ENCODE results near the gene PLIN3. TPM values are rescaled to one million over a fixed set of nuclear protein-coding genes. Genes with fewer than 3 reads are reported as not detected.
A peak's percentile ranks its signal among the peaks of the same experiment; 100 is the strongest.
"Not testable (repeated sequence)": the region's sequence is repeated elsewhere in the genome, so short reads cannot be mapped to it uniquely, and the experiment has no call there.

Gene PLIN3
- total RNA-seq = 348 and 378 TPM in 2 replicates

DNA sequence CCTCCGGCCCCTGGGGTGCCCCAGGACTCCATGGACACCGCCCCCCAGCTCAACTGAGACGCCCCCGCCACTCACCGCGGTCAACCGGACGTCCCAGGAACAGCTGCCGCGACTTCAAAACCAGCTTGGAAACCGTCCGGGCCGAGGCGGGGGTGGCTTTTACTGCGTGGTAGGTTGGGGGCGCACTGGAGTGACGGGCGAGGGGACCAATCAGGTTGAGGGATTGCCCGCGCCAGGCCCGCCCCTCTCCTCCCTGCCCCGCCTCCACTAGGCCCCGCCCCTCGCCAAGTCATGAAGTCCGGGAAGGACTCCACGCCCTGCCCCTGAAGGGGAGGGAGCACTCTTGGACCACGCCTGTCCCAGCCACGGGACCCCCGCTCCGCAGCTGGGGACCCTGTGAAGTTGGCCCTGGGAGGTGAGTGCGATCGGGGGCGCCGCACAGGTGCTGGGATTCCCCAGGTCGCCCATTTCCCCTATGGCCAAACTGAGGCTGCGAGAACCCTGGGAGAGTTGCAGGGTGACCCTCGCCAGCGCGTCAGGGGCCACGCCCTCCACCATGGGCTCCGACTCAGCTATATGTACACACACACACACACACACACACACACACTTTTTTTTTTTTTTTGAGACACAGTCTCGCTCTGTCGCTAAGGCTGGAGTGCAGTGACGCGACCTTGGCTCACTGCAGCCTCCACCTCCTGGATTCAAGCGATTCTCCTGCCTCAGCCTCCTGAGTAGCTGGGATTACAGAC is at the start of gene PLIN3:
Gene PLIN3, minus strand, starts transcription at position 134 of the 752 bp plus-strand sequence. CDS start 6,273 bp downstream, outside the sequence.
- DNase-seq (ENCODE audit: low read depth) = peak; percentile 77

DNA sequence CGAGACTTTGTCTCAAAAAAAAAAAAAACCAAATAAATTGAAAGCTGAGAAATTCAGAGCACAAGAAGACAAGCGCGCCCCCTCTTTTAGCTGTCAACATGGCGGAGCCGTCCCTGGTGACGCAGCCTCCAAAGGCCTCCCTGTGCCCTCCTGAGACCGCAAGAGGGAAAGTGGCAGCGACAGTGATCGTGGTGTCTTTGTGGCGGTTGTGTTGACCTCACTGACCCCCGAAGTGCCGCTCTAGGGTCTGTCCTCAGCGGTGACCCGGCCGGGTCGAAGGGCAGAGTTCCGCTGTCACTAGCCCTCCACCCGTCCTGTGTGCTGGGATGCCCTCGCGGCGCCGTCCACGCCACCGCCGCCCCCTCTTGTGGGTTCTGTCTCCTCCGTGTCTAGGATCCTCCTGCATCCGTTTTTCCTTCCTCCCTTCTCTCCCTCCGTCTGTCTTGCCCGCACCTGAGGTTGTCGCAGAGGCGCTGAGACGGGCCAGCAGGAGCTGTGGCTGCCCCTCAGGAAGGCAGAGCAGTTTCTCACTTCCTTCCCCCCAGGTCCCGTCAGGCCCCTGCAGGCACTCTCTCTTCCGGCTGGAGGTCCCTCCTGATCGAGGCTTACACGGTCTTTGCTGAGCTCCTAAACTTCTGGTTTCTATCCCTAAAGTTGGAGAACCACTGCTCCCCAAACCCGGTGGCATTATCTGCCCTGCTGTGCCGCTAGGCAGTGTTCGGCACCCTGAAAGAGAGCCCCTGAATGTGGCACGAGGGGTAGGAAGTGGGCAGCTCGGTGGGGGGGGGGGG is 49.0 kb upstream of the PLIN3 start:
- no peak for DNase-seq (ENCODE audit: low read depth)

DNA sequence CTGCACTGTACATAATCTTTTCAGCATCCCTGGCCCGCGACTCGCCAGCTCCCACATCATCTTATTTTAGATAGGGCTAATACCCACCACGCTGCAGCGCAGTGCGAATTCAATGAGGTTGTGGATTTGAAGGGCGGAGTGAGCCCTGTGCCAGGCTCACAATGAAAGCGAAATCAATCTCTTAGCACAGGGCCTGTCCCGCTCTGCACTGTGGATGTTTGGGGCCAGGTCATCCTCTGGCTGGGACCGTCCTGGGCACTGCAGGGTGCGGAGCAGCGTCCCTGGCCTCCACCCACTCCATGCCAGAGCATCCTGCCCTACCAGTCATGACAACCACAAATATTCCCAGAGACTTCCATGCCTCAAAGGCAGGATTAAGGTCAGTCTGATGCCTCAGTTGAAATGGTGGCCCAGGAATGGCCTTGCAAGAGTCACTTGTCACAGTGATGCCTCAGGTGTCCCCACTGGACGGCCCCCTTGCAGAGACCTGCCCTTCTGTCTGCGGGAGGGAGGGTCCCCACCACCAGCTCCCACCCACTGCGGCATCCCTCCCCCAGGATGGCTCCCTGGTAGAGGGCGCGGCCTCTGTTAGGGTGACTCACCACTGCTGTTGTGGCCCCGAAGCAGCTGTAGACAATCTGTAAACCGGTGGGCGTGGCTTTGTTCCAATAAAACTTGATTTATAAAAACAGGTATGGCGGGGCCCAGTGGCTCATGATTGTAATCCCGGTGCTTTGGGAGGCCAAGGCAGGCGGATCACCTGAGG is 47.5 kb upstream of the PLIN3 start:
- DNase-seq (ENCODE audit: low read depth) = peak; percentile 85

DNA sequence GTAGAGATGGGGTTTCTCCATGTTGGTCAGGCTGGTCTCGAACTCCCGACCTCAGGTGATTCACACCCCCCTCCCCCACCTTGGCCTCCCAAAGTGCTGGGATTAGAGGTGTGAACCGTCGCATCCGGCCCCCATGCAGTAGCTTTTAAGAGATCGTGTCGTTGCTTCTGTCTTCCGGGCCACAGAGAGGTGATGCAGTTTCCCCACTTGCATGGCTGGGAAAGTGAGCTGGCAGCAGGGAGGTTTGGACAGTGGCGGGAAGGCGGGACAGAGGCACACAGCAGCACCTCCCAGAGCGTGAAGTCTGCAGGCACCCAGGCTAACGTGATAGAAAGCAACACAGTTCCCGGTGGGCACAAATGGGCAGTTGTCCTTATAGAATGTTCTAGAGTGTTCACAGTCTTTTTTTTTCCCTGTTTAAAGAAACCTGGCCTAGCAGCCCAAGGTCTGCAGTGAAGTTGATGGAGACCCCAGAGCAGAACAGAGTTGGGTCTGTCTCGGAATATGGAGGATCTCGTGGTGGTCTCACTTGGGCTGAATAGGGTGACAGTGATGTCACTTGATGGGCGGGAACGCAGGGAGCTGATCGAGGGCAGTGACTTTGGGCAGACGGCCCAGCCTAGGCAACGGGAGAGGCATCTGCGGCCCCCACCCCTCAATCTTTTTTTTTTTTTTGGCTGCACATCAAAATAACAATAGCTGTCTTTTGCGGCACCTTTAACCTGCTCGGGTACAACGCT is 46.7 kb upstream of the PLIN3 start:
- no peak for DNase-seq (ENCODE audit: low read depth)

DNA sequence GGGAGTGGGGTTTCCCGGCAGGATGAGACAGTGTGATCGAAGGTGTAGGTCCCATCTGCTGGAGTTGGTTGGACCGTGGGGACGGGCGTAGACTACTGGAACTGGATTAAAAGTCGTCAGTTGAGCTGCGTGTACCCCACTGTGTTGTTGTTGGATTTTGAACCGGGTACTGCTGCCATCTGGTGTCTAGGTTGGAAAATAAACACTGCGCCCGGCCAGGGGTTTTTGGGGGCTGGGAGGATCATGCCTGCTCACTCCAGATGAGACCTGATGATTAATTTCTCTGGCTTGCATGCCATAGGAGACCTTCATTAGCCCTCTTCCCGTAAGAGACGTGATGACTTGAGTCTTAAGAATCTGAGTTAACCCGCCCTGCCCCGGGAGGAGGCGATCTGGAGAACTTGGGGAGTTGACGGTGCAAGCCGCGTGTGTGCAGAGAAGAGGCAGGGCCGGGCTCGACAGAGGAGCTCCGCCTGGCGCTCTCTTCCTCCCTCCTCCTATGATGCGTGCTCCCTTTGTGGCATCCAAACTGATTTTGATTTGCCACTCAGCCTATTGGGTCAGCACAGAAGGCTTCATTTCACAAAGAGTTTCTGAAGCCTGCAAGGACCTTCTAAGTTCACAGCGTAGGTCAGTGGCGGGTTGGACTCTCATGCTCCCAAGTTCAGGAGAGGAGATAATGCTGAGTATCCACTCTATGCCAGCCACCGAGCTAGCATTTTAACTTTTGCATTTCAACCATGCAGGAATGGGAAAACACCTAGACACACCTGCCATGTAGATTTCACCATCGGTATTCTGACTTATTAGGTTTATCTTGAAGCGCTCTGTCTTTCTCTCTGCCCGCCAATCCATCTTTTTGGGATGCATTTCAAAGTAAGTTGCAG is 44.6 kb upstream of the PLIN3 start:
- DNase-seq (ENCODE audit: low read depth) = peak; percentile 99

GRCh38 chr19:4911314-4911713 is 43.8 kb upstream of the PLIN3 start:
- no peak for DNase-seq (ENCODE audit: low read depth)

GRCh38 chr19:4910594-4911281 is 43.3 kb upstream of the PLIN3 start:
- peak; percentile 17 for DNase-seq (ENCODE audit: low read depth)

DNA sequence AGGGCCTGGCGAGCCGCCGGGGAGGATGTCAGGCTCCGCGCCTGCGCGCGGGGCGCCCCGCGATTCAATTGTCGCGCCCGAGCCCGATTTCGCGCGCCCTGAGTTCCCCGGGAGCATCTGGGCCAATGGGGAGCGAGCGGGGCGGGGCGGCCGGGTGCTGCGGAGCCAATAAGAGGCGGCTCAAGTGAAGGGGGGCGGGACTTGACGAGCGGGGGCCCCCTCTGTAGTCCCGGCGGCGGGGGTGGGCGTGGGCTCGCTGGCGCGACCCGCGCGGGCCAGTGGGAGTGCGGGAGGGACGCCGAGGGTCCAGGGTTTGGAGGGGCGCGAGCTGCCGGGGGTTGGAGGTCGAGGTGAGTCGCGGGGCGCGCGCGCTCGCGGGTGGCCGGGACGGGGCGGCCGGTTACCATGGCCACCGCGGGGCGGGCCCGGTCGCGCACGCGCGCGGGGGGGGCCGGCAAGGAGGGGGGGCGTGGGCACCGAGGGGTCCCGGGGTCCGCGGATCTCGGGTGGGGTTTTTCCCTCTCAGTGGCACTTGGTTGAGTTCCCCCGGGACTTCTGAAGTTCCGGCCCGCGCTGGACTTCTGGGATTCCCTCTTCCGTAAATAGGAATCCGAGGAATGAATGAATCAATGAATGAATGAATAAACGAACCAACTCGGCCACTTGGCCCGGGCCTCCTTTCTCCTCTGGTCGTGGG is 42.6 kb upstream of the PLIN3 start:
- peak; percentile 51 for DNase-seq (ENCODE audit: low read depth)

GRCh38 chr19:4909156-4909896 is 41.9 kb upstream of the PLIN3 start, which contains the start of gene UHRF1:
Gene UHRF1, plus strand, starts transcription at chr19:4909501. Its CDS starts 1,385 bp downstream, at chr19:4910886.
- no peak for DNase-seq (ENCODE audit: low read depth)

- DNase-seq (ENCODE audit: low read depth) = no peak
Observed at GRCh38 chr19:4908781-4909155, 41.3 kb upstream of the PLIN3 start.

DNA sequence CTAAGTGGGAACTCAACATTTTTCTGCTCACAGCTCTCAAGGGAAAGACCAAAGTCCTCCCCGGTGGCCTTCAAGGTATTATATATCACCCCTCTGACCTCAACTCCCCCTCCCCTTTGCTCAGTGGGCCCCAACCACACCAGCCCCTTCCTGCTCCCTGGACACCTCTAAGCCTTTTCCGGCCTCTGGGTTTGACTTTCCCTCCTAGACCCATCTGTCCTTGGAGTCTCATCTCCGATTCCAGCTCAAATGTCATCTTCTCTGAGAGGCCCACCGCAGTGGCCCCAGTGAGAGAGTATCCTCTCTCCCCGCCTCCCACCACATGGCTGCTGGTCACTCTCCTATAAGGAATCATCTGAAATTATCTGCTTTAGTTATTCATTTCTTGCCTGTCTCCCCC is 40.9 kb upstream of the PLIN3 start:
- DNase-seq (ENCODE audit: low read depth) = no peak

DNA sequence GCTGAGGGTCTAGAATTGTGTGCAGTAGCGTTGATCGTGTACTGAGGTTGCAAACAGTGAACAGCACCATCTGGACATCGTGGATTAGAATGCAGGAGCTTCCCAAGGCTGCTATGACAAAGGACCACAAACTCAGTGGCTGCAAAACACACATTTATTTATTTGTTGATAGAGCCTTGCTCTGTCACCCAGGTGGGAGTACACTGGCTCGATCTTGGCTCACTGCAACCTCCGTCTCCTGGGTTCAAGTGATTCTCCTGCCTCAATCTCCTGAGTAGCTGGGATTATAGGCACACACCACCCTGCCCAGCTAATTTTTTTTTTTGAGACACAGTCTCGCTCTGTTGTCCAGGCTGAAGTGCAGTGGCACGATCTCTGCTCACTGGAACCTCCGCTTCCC is 39.5 kb upstream of the PLIN3 start:
- DNase-seq (ENCODE audit: low read depth) = no peak

DNA sequence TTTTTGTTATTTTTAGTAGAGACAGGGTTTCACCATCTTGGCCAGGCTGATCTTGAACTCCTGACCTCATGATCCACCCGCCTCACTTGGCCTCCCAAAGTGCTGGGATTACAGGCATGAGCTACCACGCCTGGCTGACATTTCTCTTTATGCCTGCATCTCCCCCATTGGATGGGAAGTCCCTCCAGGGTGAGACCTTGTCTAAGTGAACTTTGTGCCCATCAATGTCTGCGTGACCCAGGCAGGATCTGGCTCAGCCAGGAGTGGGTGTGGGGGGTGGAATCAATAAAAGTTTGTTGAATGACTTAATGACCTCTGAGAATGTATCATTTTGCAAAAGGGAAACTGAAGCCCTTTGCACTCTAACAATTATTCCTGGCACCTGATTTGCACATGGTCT is 37.0 kb upstream of the PLIN3 start:
- DNase-seq (ENCODE audit: low read depth) = no peak

DNA sequence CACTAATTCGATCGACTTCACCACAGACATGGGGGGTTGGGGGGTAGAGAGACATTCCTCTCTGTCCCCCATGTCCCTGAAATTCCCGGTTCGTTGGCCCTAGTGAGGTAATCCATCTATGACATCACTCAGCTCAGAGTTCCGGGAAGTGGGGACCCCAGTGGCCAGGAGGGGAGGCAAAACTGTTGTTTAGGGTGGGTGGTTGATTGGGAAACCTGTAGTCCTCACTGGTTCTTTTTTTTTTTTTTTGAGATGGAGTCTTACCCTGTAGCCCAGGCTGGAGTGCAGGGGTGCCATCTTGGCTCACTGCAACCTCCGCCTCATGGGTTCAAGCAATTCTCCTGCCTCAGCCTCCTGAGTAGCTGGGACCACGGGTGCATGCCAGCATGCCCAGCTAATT is 35.3 kb upstream of the PLIN3 start, which contains the start of gene ARRDC5:
Gene ARRDC5, minus strand, starts transcription at position 101 of the 400 bp plus-strand sequence. Its CDS starts 71 bp downstream, at position 30.
- no peak for DNase-seq (ENCODE audit: low read depth)

DNA sequence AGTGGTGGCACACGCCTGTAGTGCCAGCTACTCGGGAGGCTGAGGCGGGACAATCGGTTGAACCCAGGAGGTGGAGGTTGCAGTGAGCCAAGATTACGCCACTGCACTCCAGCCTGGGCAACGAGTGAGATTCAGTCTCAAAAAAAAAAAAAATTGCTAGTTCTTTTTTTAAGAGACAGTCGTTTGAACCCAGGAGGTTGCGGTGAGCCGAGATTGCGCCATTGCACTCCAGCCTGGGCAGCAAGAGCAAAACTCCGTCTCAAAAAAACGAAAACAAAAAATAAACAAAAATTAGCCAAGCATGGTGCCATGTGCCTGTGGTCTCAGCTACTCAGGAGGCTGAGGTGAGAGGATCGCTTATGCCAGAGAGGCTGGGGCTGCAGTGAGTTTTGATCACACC is 33.4 kb upstream of the PLIN3 start:
- DNase-seq (ENCODE audit: low read depth) = not testable (repeated sequence)

DNA sequence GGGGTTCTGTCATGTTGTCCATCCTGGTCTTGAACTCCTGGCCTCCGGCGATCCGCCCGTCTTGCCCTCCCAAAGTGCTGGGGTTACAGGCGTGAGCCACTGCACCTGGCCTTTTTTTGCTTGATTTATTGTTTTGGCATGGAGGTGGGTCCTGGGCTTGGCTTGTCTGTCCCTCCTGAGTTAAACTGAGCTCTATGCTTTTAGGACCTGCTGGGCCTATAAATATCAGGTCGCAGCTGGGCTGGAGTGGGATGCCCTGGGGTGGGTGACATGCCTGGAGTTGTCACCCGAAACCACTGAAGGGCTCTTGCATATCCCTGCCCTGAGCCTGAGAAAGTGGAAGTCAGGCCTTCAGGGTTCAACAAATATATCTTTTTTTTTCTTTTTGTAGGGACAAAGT is 29.7 kb upstream of the PLIN3 start:
- no peak for DNase-seq (ENCODE audit: low read depth)

GRCh38 chr19:4896372-4896771 is 28.9 kb upstream of the PLIN3 start:
- peak; percentile 71 for DNase-seq (ENCODE audit: low read depth)

DNA sequence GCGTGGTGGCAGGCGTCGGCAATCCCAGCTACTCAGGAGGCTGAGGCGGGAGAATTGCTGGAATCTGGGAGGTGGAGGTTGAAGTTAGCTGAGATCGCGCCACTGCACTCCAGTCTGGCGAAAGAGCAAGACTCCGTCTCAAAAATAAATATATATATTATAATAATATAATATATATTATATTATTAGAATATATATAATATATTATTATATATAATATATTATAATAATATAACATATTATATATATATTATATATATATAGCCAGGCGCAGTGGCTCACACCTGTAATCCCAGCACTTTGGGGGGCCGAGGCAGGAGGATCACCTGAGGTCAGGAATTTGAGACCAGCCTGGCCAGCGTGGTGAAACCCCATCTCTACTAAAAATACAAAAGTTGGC is 25.5 kb upstream of the PLIN3 start:
- DNase-seq (ENCODE audit: low read depth) = not testable (repeated sequence)
